ENCODE data around the gene GRIN2A. TPM values are rescaled to one million over a fixed set of nuclear protein-coding genes. Genes with fewer than 3 reads are reported as not detected.

The GRIN2A gene
- total RNA-seq, 4 donors from 2014 or later, result 0.35 to 7.4 (median 1.5) TPM

DNA sequence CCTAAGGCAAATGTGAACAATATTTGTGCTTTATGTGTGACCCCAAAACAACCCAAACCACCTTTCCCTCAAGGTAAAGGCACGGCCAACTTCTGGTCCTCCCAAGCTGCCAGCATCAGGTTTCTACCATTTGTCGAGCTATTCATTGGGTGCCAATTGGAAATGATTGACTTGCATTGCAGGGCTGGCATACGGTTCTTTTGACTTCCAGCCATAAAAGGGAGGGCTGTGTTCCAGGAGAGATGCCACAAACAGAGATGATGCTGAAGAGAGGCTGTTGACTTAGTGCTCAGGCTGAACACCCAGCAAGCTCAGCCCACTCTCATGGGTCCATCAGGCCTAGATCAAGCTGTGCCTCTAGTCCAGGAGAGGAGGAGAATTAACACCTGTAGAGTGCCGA, 252.4 kb downstream of the GRIN2A start:
- TF ChIP-seq, protein P1, sequence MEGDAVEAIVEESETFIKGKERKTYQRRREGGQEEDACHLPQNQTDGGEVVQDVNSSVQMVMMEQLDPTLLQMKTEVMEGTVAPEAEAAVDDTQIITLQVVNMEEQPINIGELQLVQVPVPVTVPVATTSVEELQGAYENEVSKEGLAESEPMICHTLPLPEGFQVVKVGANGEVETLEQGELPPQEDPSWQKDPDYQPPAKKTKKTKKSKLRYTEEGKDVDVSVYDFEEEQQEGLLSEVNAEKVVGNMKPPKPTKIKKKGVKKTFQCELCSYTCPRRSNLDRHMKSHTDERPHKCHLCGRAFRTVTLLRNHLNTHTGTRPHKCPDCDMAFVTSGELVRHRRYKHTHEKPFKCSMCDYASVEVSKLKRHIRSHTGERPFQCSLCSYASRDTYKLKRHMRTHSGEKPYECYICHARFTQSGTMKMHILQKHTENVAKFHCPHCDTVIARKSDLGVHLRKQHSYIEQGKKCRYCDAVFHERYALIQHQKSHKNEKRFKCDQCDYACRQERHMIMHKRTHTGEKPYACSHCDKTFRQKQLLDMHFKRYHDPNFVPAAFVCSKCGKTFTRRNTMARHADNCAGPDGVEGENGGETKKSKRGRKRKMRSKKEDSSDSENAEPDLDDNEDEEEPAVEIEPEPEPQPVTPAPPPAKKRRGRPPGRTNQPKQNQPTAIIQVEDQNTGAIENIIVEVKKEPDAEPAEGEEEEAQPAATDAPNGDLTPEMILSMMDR (IDR thresholded peaks at IDR 0.05), result no peak
- no peak for TF ChIP-seq POLR2A (IDR thresholded peaks at IDR 0.05)
- no peak overlapping the region for H3K4me3 ChIP-seq
- no peaks in the 10 kb centered on the region for H3K27me3 ChIP-seq
- no peak for DNase-seq
- no peaks in the 10 kb centered on the region for H3K9me3 ChIP-seq
- no peaks in the 10 kb centered on the region for H3K36me3 ChIP-seq
- no peaks in the 10 kb centered on the region for H3K4me1 ChIP-seq
- H3K27ac ChIP-seq, result no peak overlapping the region

DNA sequence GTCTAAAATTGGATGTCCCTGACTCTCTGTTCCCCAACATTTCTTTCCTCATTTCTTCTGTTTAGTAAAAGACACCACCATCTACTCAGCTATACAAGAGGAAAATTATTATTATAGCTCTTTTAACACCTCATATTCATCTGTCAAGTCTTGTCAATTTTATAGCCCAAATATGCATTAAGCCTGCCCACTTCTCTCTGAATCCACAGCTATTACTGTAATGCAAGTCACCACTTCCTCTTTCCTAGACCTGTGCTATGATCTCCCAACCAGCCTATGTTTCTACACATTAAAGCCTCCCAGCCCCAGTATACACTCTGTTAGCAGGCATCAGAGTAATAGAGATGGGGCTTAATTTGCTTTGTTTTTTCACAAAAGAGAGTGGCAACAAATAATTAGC, 252.9 kb downstream of the GRIN2A start:
- DNase-seq, result no peak

DNA sequence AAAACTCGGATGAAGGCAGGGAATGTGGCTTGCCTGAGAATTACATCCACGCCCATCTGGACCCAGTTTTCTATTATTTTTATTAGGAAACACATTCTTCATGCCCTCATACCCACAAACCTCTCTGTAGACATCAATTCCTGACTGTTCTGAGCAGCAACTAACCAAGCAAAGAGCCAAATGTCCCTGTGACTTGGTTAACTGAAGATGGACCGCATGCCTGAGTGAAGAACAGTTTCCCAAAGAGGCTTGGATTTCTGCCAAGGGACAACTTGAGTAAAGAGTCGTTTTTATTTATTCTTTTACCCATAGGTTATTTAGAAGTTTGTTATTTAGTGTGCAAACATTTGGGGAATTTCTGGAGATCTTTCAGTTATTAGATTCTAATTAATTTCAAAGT, 259.8 kb downstream of the GRIN2A start:
- H3K9me3 ChIP-seq, result no peaks in the 10 kb centered on the region
- no peak overlapping the region for H3K4me3 ChIP-seq
- H3K4me1 ChIP-seq, result no peaks in the 10 kb centered on the region
- no peaks in the 10 kb centered on the region for H3K36me3 ChIP-seq
- no peak for TF ChIP-seq POLR2A (IDR thresholded peaks at IDR 0.05)
- TF ChIP-seq, protein P1 (IDR thresholded peaks at IDR 0.05), result no peak
- no peak overlapping the region for H3K27ac ChIP-seq
- H3K27me3 ChIP-seq, result no peaks in the 10 kb centered on the region
- no peak for DNase-seq

More for the DNA sequence above, 252.9 kb downstream of the GRIN2A start:
- H3K27ac ChIP-seq, result no peak overlapping the region
- H3K4me1 ChIP-seq, result no peaks in the 10 kb centered on the region
- H3K27me3 ChIP-seq, result no peaks in the 10 kb centered on the region
- H3K4me3 ChIP-seq, result no peak overlapping the region
- H3K9me3 ChIP-seq, result no peaks in the 10 kb centered on the region
- H3K36me3 ChIP-seq, result no peaks in the 10 kb centered on the region
- TF ChIP-seq POLR2A (IDR thresholded peaks at IDR 0.05), result no peak
- TF ChIP-seq, protein P1 (IDR thresholded peaks at IDR 0.05), result no peak

DNA sequence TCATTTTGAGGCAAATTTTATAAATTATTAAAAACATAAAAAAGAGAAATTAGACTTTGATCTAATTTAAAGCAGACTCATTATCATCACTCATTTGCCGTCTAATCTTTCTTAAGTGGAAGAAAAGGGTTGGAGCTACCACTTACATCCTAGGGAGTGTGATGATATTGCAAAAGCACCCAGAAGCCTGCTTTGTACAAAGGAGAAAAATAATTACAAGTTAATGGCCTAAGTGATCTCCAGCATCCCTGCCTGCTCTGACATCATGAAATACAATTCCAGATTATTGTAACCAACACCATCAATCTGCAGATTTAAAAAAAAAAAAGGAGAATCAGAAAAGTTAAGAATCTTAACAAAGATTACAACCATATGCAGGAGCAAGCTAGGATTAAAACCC, 260.2 kb downstream of the GRIN2A start:
- Histone ChIP-seq H3K4me3 (no peak overlapping the region), H3K36me3 (no peaks in the 10 kb centered on the region), H3K27me3 (no peaks in the 10 kb centered on the region), H3K27ac (no peak overlapping the region), H3K4me1 (no peaks in the 10 kb centered on the region), H3K9me3 (no peaks in the 10 kb centered on the region)
- no peak for DNase-seq
- no peak for TF ChIP-seq POLR2A (IDR thresholded peaks at IDR 0.05)
- TF ChIP-seq, protein P1 (IDR thresholded peaks at IDR 0.05), result no peak

DNA sequence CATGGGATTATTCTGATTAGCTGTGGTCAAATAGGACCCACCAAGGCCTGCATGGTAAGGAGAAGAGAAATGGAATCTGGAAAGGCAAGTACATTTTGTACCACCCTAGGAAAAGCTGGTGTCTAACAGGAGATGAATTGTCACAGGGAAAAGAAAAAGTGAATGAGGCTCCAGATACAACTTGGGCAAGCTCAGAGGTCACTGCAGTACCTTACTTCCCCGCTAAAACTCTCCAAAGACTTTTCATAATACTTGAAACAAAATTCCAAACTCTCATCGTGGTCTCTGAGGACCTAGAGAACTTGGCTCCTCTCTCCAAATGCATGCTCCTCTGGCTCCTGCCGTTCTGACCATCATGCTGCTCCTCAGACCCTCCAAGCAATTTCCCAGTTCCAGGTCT, 262.8 kb downstream of the GRIN2A start:
- Histone ChIP-seq H3K4me1 (no peaks in the 10 kb centered on the region), H3K27me3 (no peaks in the 10 kb centered on the region), H3K36me3 (no peaks in the 10 kb centered on the region), H3K9me3 (no peaks in the 10 kb centered on the region), H3K4me3 (no peak overlapping the region), H3K27ac (no peak overlapping the region)
- TF ChIP-seq POLR2A (IDR thresholded peaks at IDR 0.05), result no peak
- no peak for DNase-seq

DNA sequence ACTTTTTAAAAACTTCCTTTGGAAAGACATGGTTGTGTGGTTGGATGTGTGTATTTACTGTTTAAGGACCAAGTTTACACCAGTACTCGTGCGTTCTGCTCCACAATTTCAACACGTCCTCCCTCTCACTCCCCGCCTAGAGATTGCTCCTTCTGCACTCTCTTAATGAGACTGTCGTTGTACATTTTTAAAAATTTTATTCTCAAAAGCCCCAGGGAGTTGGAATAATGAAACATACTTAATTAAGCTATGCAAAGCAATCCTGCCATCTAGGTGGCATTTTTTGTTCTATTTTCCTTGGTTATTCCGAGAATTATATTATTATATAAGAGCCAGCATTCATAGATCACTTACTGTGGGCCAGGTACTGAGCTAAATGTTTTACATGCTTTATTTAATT, 264.5 kb downstream of the GRIN2A start:
- H3K36me3 ChIP-seq, result no peaks in the 10 kb centered on the region
- DNase-seq, result no peak
- TF ChIP-seq, protein P1 (IDR thresholded peaks at IDR 0.05), result no peak
- no peak for TF ChIP-seq POLR2A (IDR thresholded peaks at IDR 0.05)

More for the DNA sequence above, 264.5 kb downstream of the GRIN2A start:
- Histone ChIP-seq H3K27ac (no peak overlapping the region), H3K9me3 (no peaks in the 10 kb centered on the region), H3K4me3 (no peak overlapping the region), H3K4me1 (no peaks in the 10 kb centered on the region), H3K27me3 (no peaks in the 10 kb centered on the region)

Data from Peyer's patch (tissue), 4 donors.